C4-2B (cell line): ENCODE data around the gene ZBTB5.

Experiments used
- H3K27ac ChIP-seq: fragments of 450-650 bp; 2 replicates; pipeline ENCODE4 v1.5.1; 2017
- CTCF ChIP-seq: fragments of 450-650 bp; conservative IDR thresholded peaks from 2 replicates; pipeline ENCODE4 v1.5.1; 2017; ENCODE audit warnings: mild to moderate bottlenecking
- ZFX ChIP-seq: fragments of 450-650 bp; IDR thresholded peaks from 2 replicates; pipeline ENCODE4 v1.6.1; 2017

The ZBTB5 gene

GRCh38 chr9:37424686-37425297 lies 40.5 kb downstream of the ZBTB5 start:
- TF ChIP-seq CTCF (no peak), ZFX (no peak)
- peak overlapping the region; percentile 96; the same call in 1 of the 2 replicates for H3K27ac ChIP-seq

DNA sequence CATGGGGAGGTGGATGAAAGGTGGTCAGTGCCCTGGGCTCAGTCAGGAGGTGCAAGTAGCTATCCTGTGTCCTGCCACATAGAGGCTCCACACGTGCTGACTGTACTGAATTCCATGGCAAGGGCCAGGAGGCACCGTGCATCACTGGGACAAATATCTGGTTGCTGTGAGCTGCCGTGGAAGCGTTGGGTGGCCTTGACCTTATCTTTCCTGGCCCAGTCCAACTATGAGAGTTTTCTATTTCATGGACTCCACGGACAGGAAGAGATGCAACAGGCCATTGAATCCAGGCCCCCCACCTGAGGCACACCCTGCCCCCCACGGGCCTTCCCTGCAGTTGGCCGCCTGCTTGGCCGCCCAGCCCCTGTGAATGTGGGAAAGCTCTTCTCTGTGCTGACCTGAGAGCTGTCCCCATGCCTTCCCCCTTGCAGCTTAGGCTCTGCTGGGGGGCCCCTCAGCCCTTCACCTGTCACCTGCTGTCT lies 41.0 kb downstream of the ZBTB5 start:
- peak overlapping the region; percentile 96 for H3K27ac ChIP-seq
- TF ChIP-seq CTCF (no peak), ZFX (no peak)

DNA sequence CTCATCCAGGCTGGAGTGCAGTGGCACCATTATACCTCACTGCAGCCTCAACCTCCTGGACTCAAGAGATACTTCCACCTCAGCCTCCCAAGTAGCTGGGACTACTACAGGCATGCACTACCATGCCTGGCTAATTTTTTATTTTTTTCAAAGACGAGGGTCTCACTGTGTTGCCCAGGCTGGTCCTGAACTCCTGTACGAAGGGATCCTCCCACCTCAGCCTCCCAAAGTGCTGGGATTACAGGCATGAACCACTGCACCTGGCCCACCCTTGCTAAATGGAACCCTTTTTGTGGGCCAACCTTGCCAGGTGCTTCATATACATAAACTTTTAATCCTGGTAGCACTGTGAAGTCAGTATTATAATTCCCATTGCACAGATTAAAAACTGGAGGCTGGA lies 41.7 kb downstream of the ZBTB5 start:
- TF ChIP-seq ZFX (no peak), CTCF (no peak)
- peak overlapping the region; percentile 96 for H3K27ac ChIP-seq

DNA sequence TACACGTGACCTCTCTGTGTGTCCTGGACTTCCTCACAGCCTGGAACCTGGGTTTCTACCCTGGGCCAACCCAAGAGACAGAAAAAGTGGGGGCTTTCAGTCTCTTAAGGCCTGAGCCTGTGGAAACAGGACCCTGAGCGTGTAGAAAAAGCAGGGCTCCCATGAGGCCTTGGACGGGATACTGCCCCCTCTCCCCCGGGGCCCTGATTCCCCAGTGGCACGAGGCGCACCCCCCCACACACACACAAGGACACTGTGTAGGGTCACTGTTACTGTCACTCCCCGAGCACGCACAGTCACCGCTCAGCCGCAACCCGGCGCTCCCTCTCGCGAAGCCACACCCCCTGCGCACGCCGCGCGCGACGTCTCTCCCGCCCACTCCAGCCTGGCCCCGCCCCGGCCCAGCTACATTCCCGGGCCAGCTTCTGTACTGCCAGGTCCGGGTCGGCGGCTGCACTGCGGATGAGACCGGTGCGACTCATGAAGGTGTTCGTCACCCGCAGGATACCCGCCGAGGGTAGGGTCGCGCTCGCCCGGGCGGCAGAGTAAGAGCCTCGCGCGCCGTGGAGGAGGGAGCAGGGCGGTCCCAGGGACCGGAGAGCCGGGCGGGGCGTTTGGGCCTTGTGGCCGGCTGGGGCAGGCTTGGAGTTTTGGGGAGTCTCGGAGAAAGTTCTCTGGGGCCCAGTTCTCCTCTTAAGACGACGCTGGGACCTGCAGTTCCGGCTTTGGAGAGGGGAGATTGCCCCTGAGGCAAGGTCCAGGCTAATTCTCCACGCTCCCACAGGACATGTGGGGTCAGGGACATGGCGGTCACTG lies 42.8 kb downstream of the ZBTB5 start, which contains the start of gene GRHPR:
Gene GRHPR, plus strand, starts transcription at position 408 of the 816 bp plus-strand sequence. Its CDS starts 55 bp downstream, at position 463.
- H3K27ac ChIP-seq, result peak within 1 kb of the TSS; percentile 96

DNA sequence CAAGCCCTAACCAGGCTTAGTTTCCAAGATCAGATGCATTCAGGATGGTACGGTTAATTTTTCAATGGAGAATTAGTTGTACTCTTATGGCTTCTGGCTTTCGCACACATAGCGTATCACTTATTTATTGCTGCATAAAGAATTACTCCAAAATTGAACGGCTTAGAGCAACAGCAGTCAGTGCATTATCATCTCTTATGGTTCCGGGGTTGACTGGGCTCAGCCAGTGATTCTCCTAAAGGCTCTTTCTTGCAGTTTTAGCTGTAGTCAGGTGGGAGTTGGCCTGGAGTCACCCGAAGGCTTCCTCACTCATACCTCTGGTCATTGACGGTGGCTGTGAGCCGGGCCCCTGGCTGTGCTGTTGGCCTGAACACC lies 43.3 kb downstream of the ZBTB5 start:
- H3K27ac ChIP-seq, result peak overlapping the region; percentile 96
- no peak for TF ChIP-seq CTCF
- no peak for TF ChIP-seq ZFX

More for the DNA sequence above, 42.8 kb downstream of the ZBTB5 start, which contains the start of gene GRHPR:
- TF ChIP-seq ZFX, result peak; percentile 93; the same call in 1 of the 2 replicates
- no peak for TF ChIP-seq CTCF

DNA sequence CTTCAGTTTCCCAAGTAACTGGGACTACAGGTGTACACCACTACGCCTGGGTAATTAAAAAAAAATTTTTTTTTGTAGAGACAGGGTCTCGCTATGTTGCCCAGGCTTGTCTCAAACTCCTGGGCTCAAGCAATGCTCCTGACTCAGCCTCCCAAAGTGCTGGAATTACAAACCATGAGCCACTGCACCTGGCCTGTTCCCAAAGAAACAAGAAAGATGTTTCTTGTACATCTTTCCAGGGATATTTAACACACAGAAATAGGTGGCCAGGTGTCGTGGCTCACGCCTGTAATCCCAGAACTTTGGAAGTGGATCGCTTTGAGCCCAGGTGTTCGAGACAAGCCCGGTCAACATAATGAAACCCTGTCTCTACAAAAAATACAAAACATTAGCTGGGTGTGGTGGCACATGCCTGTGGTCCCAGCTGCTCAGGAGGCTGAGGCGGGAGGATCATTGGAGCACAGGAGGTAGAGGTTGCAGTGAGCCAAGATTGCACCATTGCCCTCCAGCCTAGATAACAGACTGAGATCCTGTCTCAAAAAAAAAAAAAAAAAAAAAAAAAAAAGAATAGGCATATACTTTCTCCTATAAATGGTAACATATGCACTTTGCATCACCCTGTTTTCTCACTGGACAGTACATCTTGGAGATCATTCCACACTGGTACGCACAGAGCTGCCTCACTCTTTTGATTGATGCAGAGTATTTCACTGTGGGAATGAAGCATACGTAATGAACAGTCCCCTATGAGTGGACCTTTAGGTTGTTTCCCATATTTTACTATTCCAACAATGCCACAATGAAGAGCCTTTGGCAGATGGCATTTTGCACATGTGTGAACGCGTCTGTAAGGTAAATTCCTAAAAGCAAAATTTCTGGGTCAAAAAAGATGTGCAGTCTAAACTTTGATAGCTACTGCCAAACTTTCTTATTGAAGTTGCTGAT lies 44.7 kb downstream of the ZBTB5 start:
- no peak for TF ChIP-seq CTCF
- TF ChIP-seq ZFX, result no peak
- H3K27ac ChIP-seq, result no peak overlapping the region
